WTC11 (cell line): ENCODE measurements around the gene ZDHHC11B. TPM values are rescaled to one million over a fixed set of nuclear protein-coding genes. Genes with fewer than 3 reads are reported as not detected.

Source experiments
- ATAC-seq: fragments of 200-7000 bp; cut with Tn5 transposase; 2 replicates; pipeline ENCODE4 v1.10.0; 2021; ENCODE audit warnings: mild to moderate bottlenecking, moderate library complexity
- CTCF ChIA-PET: fragments of 300-600 bp; sonication (Branson Sonifier 250); formaldehyde crosslinking; loops from one replicate; lab custom pipeline; 2021; ENCODE audit warnings: antibody characterized with exemption; lab: Charles Lee
- POLR2A ChIA-PET: fragments of 350-600 bp; sonication (Branson Sonifier 250); formaldehyde crosslinking; loops from one replicate; lab custom pipeline; 2021; ENCODE audit warnings: antibody characterized with exemption; lab: Charles Lee
- DNase-seq: peaks from one replicate; pipeline ENCODE4 v3.0.0; 2021; ENCODE audit warnings: low spot score
- H3K27ac Mint-ChIP-seq: 2 replicates; pipeline ENCODE4 v1.8.0; 2021; ENCODE audit warnings: mixed read lengths
- H3K27me3 Mint-ChIP-seq: 2 replicates; pipeline ENCODE4 v1.8.0; 2021; ENCODE audit warnings: low read depth, mild to moderate bottlenecking, moderate library complexity, mixed read lengths
- H3K36me3 Mint-ChIP-seq: 2 replicates; pipeline ENCODE4 v1.8.0; 2021; ENCODE audit warnings: mixed read lengths
- H3K4me1 Mint-ChIP-seq: 2 replicates; pipeline ENCODE4 v1.8.0; 2022; ENCODE audit warnings: mixed read lengths
- H3K4me3 Mint-ChIP-seq: 2 replicates; pipeline ENCODE4 v1.8.0; 2021; ENCODE audit warnings: mild to moderate bottlenecking, moderate library complexity, mixed read lengths
- H3K9me3 Mint-ChIP-seq: 2 replicates; pipeline ENCODE4 v1.8.0; 2021; ENCODE audit warnings: mixed read lengths
- CREM ChIP-seq: sonication (generic); formaldehyde crosslinking; IDR thresholded peaks from 2 replicates; pipeline ENCODE4 v1.8.1; 2022; ENCODE audit warnings: mild to moderate bottlenecking, missing genetic modification reagents, moderate library complexity
- ELF4 ChIP-seq: sonication (generic); formaldehyde crosslinking; IDR thresholded peaks from 2 replicates; pipeline ENCODE4 v1.8.1; 2022; ENCODE audit warnings: low read depth, mild to moderate bottlenecking, moderate library complexity, missing genetic modification reagents
- GRHL2 ChIP-seq: fragments of 250-450 bp; sonication (Bioruptor Pico); IDR thresholded peaks from 2 replicates; pipeline ENCODE4 v1.8.0; 2022; ENCODE audit warnings: mild to moderate bottlenecking, moderate library complexity; ENCODE audit not compliant: insufficient replicate concordance, severe bottlenecking
- JUN ChIP-seq: sonication (generic); formaldehyde crosslinking; IDR thresholded peaks from 2 replicates; pipeline ENCODE4 v1.8.0; 2023; ENCODE audit warnings: mild to moderate bottlenecking, missing genetic modification reagents
- MXD4 ChIP-seq: fragments of 250-450 bp; sonication (Bioruptor Pico); IDR thresholded peaks from 2 replicates; pipeline ENCODE4 v1.8.0; 2021; ENCODE audit warnings: mild to moderate bottlenecking, moderate library complexity, borderline replicate concordance
- MYBL2 ChIP-seq: sonication (generic); formaldehyde crosslinking; IDR thresholded peaks from 2 replicates; pipeline ENCODE4 v1.8.1; 2023; ENCODE audit warnings: mild to moderate bottlenecking, moderate library complexity, missing genetic modification reagents
- NFE2L1 ChIP-seq: sonication (generic); formaldehyde crosslinking; IDR thresholded peaks from 2 replicates; pipeline ENCODE4 v1.8.1; 2023; ENCODE audit warnings: missing genetic modification reagents
- RORB ChIP-seq: fragments of 250-450 bp; sonication (Bioruptor Pico); IDR thresholded peaks from 2 replicates; pipeline ENCODE4 v1.9.0; 2021; ENCODE audit warnings: mild to moderate bottlenecking
- STAT6 ChIP-seq: sonication (generic); formaldehyde crosslinking; conservative IDR thresholded peaks from 2 replicates; pipeline ENCODE4 v1.8.1; 2023; ENCODE audit warnings: mild to moderate bottlenecking, low read depth, missing genetic modification reagents, moderate library complexity
- ZNF416 ChIP-seq: fragments of 250-450 bp; sonication (Bioruptor Pico); IDR thresholded peaks from 2 replicates; pipeline ENCODE4 v1.9.0; 2021; ENCODE audit warnings: mild to moderate bottlenecking, inconsistent platforms
- ZNF425 ChIP-seq: fragments of 250-450 bp; sonication (Bioruptor Pico); conservative IDR thresholded peaks from 2 replicates; pipeline ENCODE4 v1.9.0; 2021; ENCODE audit warnings: mild to moderate bottlenecking
- total RNA-seq: library from RNA; stranded (reverse); gene quantifications from 3 replicates; pipeline ENCODE4 v1.2.3, GENCODE V29; 2021
- TF ChIP-seq, protein P1 (sequence below): fragments of 200-600 bp; IDR thresholded peaks from 2 replicates; pipeline ENCODE4 v1.8.0; 2022; ENCODE audit warnings: antibody characterized with exemption
- TF ChIP-seq, protein P2 (sequence below): sonication (generic); formaldehyde crosslinking; IDR thresholded peaks from 2 replicates; pipeline ENCODE4 v1.8.1; 2022; ENCODE audit warnings: missing genetic modification reagents, borderline replicate concordance
- TF ChIP-seq, protein P3 (sequence below): fragments of 250-450 bp; sonication (Bioruptor Pico); IDR thresholded peaks from 2 replicates; pipeline ENCODE4 v1.9.0; 2021; ENCODE audit warnings: mild to moderate bottlenecking
- TF ChIP-seq, protein P4 (sequence below): sonication (generic); formaldehyde crosslinking; IDR thresholded peaks from 2 replicates; pipeline ENCODE4 v1.8.1; 2022; ENCODE audit warnings: low read depth, mild to moderate bottlenecking, moderate library complexity, missing genetic modification reagents, borderline replicate concordance

The ZDHHC11B gene
- total RNA-seq, 1 experiment from 2014 or later: 2.3 TPM

DNA sequence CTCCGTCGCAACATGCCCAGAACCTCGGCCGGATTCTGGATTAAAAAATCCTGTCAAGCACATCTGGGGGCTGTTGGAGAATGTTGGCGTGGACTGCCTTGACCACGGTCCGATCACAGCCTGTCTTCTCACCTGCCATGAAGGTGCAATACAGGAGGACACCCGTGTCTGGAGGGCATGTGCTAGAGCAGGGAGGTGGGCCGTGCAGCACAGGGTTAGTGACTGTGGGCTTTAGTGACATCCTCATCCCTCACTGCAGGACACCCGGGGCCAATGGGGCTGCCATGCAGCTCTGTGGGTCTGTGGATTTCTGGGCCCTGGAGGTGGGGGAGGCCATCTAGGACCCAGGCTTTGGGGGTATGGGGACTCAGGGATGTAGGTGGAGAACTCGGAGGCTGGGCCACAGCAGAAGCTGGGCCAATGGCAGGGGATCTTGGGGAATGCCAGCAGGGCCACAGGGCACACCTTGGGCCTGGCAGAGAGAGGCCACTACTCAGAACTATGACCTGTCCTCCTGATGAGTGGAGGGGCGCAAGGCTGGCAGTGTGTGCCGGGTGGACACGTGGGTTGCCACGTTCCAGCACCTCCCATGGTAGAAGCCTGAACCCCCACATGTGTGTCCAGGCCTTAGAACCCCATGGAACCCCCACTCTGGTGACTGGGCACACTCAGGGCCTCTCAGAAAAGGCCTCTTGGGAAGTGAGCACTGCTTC is 23.3 kb downstream of the ZDHHC11B start:
- no peak overlapping the region for H3K4me3 Mint-ChIP-seq
- no peak for DNase-seq
- H3K4me1 Mint-ChIP-seq: no peaks in the 10 kb centered on the region
- peaks cover 22% of the 10 kb centered on the region for H3K9me3 Mint-ChIP-seq
- ChIA-PET CTCF (no interaction called here), POLR2A (no interaction called here)
- TF ChIP-seq ZNF425 (CRISPR knock-in tag): no peak
- no peak for ATAC-seq
- H3K36me3 Mint-ChIP-seq: peaks cover 18% of the 10 kb centered on the region
- peak overlapping the region; percentile 9; the same call in 1 of the 2 replicates for H3K27ac Mint-ChIP-seq
- H3K27me3 Mint-ChIP-seq: 0 out of 2 replicates have a peak, but pooled peaks cover 2% of the 10 kb centered on the region

- Mint-ChIP-seq H3K36me3 (peaks cover 13% of the 10 kb centered on the region), H3K27me3 (0 out of 2 replicates have a peak, but pooled peaks cover 2% of the 10 kb centered on the region), H3K4me1 (no peaks in the 10 kb centered on the region), H3K9me3 (peaks cover 16% of the 10 kb centered on the region), H3K27ac (peak overlapping the region; percentile 16; the same call in 1 of the 2 replicates), H3K4me3 (no peak overlapping the region)
- DNase-seq (no peak), ATAC-seq (no peak)
- TF ChIP-seq, protein P1, sequence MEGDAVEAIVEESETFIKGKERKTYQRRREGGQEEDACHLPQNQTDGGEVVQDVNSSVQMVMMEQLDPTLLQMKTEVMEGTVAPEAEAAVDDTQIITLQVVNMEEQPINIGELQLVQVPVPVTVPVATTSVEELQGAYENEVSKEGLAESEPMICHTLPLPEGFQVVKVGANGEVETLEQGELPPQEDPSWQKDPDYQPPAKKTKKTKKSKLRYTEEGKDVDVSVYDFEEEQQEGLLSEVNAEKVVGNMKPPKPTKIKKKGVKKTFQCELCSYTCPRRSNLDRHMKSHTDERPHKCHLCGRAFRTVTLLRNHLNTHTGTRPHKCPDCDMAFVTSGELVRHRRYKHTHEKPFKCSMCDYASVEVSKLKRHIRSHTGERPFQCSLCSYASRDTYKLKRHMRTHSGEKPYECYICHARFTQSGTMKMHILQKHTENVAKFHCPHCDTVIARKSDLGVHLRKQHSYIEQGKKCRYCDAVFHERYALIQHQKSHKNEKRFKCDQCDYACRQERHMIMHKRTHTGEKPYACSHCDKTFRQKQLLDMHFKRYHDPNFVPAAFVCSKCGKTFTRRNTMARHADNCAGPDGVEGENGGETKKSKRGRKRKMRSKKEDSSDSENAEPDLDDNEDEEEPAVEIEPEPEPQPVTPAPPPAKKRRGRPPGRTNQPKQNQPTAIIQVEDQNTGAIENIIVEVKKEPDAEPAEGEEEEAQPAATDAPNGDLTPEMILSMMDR: no peak
- no peak for TF ChIP-seq MXD4
- TF ChIP-seq GRHL2 (CRISPR knock-in tag): no peak
- TF ChIP-seq ZNF416: no peak
- TF ChIP-seq JUN: no peak
- TF ChIP-seq, protein P2, sequence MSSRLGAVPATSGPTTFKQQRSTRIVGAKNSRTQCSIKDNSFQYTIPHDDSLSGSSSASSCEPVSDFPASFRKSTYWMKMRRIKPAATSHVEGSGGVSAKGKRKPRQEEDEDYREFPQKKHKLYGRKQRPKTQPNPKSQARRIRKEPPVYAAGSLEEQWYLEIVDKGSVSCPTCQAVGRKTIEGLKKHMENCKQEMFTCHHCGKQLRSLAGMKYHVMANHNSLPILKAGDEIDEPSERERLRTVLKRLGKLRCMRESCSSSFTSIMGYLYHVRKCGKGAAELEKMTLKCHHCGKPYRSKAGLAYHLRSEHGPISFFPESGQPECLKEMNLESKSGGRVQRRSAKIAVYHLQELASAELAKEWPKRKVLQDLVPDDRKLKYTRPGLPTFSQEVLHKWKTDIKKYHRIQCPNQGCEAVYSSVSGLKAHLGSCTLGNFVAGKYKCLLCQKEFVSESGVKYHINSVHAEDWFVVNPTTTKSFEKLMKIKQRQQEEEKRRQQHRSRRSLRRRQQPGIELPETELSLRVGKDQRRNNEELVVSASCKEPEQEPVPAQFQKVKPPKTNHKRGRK: no peak
- TF ChIP-seq MYBL2 (CRISPR knock-in tag): no peak
- TF ChIP-seq NFE2L1 (CRISPR knock-in tag): no peak
- POLR2A ChIA-PET: no interaction called here
- CTCF ChIA-PET: no interaction called here
Observed at GRCh38 chr5:760363-761058, 24.0 kb downstream of the ZDHHC11B start.

GRCh38 chr5:759781-760362 is 24.7 kb downstream of the ZDHHC11B start:
- peaks cover 8% of the 10 kb centered on the region for H3K36me3 Mint-ChIP-seq
- H3K4me1 Mint-ChIP-seq: no peaks in the 10 kb centered on the region
- ChIA-PET CTCF (no interaction called here), POLR2A (no interaction called here)
- DNase-seq (no peak), ATAC-seq (no peak)
- no peak overlapping the region for H3K4me3 Mint-ChIP-seq
- H3K27ac Mint-ChIP-seq: peak overlapping the region; percentile 16; the same call in 1 of the 2 replicates
- H3K27me3 Mint-ChIP-seq: 0 out of 2 replicates have a peak, but pooled peaks cover 2% of the 10 kb centered on the region
- H3K9me3 Mint-ChIP-seq: peaks cover 11% of the 10 kb centered on the region
- no peak for TF ChIP-seq ZNF425 (CRISPR knock-in tag)
- TF ChIP-seq, protein P3, sequence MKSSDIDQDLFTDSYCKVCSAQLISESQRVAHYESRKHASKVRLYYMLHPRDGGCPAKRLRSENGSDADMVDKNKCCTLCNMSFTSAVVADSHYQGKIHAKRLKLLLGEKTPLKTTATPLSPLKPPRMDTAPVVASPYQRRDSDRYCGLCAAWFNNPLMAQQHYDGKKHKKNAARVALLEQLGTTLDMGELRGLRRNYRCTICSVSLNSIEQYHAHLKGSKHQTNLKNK (CRISPR knock-in tag): no peak
- no peak for TF ChIP-seq STAT6 (CRISPR knock-in tag)
- TF ChIP-seq, protein P4, sequence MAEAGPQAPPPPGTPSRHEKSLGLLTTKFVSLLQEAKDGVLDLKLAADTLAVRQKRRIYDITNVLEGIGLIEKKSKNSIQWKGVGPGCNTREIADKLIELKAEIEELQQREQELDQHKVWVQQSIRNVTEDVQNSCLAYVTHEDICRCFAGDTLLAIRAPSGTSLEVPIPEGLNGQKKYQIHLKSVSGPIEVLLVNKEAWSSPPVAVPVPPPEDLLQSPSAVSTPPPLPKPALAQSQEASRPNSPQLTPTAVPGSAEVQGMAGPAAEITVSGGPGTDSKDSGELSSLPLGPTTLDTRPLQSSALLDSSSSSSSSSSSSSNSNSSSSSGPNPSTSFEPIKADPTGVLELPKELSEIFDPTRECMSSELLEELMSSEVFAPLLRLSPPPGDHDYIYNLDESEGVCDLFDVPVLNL (CRISPR knock-in tag): no peak
- 0 out of 2 replicates have a peak, but pooled peaks have one; percentile 20 for TF ChIP-seq CREM
- TF ChIP-seq ELF4 (CRISPR knock-in tag): no peak
- no peak for TF ChIP-seq RORB
